Tongue (tissue), 2 donors: ENCODE measurements around the gene NRAP. TPM values are rescaled to one million over a fixed set of nuclear protein-coding genes. Genes with fewer than 3 reads are reported as not detected.

Source experiments
- DNase-seq: peaks from one replicate; pipeline ENCODE4 v3.0.0-alpha.2; 2015
- total RNA-seq: library from RNA; depleted of rRNA; stranded (reverse); fragments of >200 nt; gene quantifications from one replicate; pipeline ENCODE4 v1.2.3, GENCODE V29; 2014

The NRAP gene
- 304 TPM for total RNA-seq

- peak; percentile 43 for DNase-seq
Observed at GRCh38 chr10:113663908-113664307, at the start of gene NRAP. NRAP (minus strand) TSS chr10:113664041; CDS start chr10:113663882, 159 bp downstream.

GRCh38 chr10:113713640-113713982 is 49.8 kb upstream of the NRAP start:
- no peak for DNase-seq

- no peak for DNase-seq
Observed at GRCh38 chr10:113712755-113713639, 49.2 kb upstream of the NRAP start.

GRCh38 chr10:113712024-113712423 is 48.2 kb upstream of the NRAP start:
- no peak for DNase-seq

- peak; percentile 37 for DNase-seq
Observed at GRCh38 chr10:113711142-113711541, 47.3 kb upstream of the NRAP start.

GRCh38 chr10:113709221-113709838 is 45.5 kb upstream of the NRAP start:
- DNase-seq, result no peak

- DNase-seq, result no peak
Observed at GRCh38 chr10:113708640-113709039, 44.8 kb upstream of the NRAP start.

- no peak for DNase-seq
Observed at GRCh38 chr10:113706623-113707022, 42.8 kb upstream of the NRAP start.

- DNase-seq, result no peak
Observed at GRCh38 chr10:113705344-113705652, 41.5 kb upstream of the NRAP start.

GRCh38 chr10:113704637-113705343 is 40.9 kb upstream of the NRAP start:
- peak; percentile 82 for DNase-seq

GRCh38 chr10:113697595-113697994 is 33.8 kb upstream of the NRAP start:
- no peak for DNase-seq

GRCh38 chr10:113695691-113696090 is 31.9 kb upstream of the NRAP start:
- no peak for DNase-seq

- no peak for DNase-seq
Observed at GRCh38 chr10:113693348-113693747, 29.5 kb upstream of the NRAP start.

GRCh38 chr10:113692271-113692670 is 28.4 kb upstream of the NRAP start:
- DNase-seq, result no peak

GRCh38 chr10:113691381-113691780 is 27.5 kb upstream of the NRAP start:
- no peak for DNase-seq

- no peak for DNase-seq
Observed at GRCh38 chr10:113690749-113691148, 26.9 kb upstream of the NRAP start.

- no peak for DNase-seq
Observed at GRCh38 chr10:113689574-113689973, 25.7 kb upstream of the NRAP start.

GRCh38 chr10:113689057-113689456 is 25.2 kb upstream of the NRAP start:
- DNase-seq, result no peak

GRCh38 chr10:113687037-113687436 is 23.2 kb upstream of the NRAP start:
- no peak for DNase-seq

GRCh38 chr10:113686028-113686427 is 22.2 kb upstream of the NRAP start:
- no peak for DNase-seq

GRCh38 chr10:113683300-113683699 is 19.5 kb upstream of the NRAP start:
- DNase-seq, result no peak

GRCh38 chr10:113681533-113682470 is 18.0 kb upstream of the NRAP start:
- no peak for DNase-seq
